Endodermal cell (in vitro differentiated cells): ENCODE measurements around the gene ZBTB47. TPM values are rescaled to one million over a fixed set of nuclear protein-coding genes. Genes with fewer than 3 reads are reported as not detected.

Experiments
- DNase-seq: peaks from one replicate; pipeline ENCODE4 v3.0.0-alpha.2; 2017
- H3K27ac ChIP-seq: 2 replicates; pipeline ENCODE4 v1.5.1; 2013; ENCODE audit warnings: mild to moderate bottlenecking, low read depth, low read length, moderate library complexity
- H3K27me3 ChIP-seq: 2 replicates; pipeline ENCODE4 v1.6.1; 2013; ENCODE audit warnings: mild to moderate bottlenecking, low read length, moderate library complexity; ENCODE audit not compliant: insufficient read depth, control insufficient read depth, poor library complexity, severe bottlenecking
- H3K36me3 ChIP-seq: 2 replicates; pipeline ENCODE4 v1.7.0; 2013; ENCODE audit warnings: mild to moderate bottlenecking, low read length, moderate library complexity; ENCODE audit not compliant: control insufficient read depth, insufficient read depth
- H3K4me1 ChIP-seq: one replicate; pipeline ENCODE4 v1.7.0; 2013; ENCODE audit warnings: low read length; ENCODE audit not compliant: control insufficient read depth, insufficient read depth
- H3K4me3 ChIP-seq: 2 replicates; pipeline ENCODE4 v1.5.1; 2013; ENCODE audit warnings: mild to moderate bottlenecking, low read length, moderate library complexity
- H3K9ac ChIP-seq: 2 replicates; pipeline ENCODE4 v1.6.1; 2013; ENCODE audit warnings: mild to moderate bottlenecking, low read length, moderate library complexity; ENCODE audit not compliant: poor library complexity, severe bottlenecking; ENCODE audit errors: extremely low read depth
- H3K9me3 ChIP-seq: 2 replicates; pipeline ENCODE4 v1.6.1; 2013; ENCODE audit warnings: mild to moderate bottlenecking, low read length, moderate library complexity; ENCODE audit not compliant: control insufficient read depth
- H3K27ac Mint-ChIP-seq: 2 replicates; pipeline ENCODE4 v1.8.0; 2020; ENCODE audit warnings: mixed read lengths
- H3K27me3 Mint-ChIP-seq: 2 replicates; pipeline ENCODE4 v1.8.0; 2021; ENCODE audit warnings: mild to moderate bottlenecking, mixed read lengths; ENCODE audit not compliant: insufficient read depth
- H3K36me3 Mint-ChIP-seq: 2 replicates; pipeline ENCODE4 v1.8.0; 2020; ENCODE audit warnings: low read depth, mixed read lengths
- H3K4me1 Mint-ChIP-seq: 2 replicates; pipeline ENCODE4 v1.8.0; 2020; ENCODE audit warnings: mixed read lengths
- H3K4me3 Mint-ChIP-seq: 2 replicates; pipeline ENCODE4 v1.8.0; 2020; ENCODE audit warnings: mild to moderate bottlenecking, moderate library complexity, mixed read lengths
- H3K9me3 Mint-ChIP-seq: 2 replicates; pipeline ENCODE4 v1.8.0; 2020; ENCODE audit warnings: mild to moderate bottlenecking, mixed read lengths
- WGBS, 2 experiments: methylation state at CpG; one replicate each; pipeline versions ENCODE4 v1.1.5 to v1.1.7; 2013; ENCODE audit warnings: missing lambda C conversion rate in 2 of 2, mixed read lengths in 1 of 2; ENCODE audit not compliant: insufficient coverage in 1 of 2, insufficient read length in 1 of 2; 5-methylcytosine and 5-hydroxymethylcytosine counted together
- total RNA-seq, 2 donors: library from RNA; stranded (reverse); fragmentation: NEBNext Ultra II Directional in 1 of 2; extraction: Animal tissue kit (Norgen Biotek cat#: 25700) in 1 of 2; gene quantifications; 2 replicates in 1 of 2; 3 replicates in 1 of 2; pipeline ENCODE4 v1.2.1, GENCODE V29; 2021
- TF ChIP-seq, protein P1 (sequence below): fragments of 200-600 bp; sonication (generic); conservative IDR thresholded peaks from 2 replicates; pipeline ENCODE4 v1.5.0; 2021; ENCODE audit warnings: antibody characterized with exemption, mild to moderate bottlenecking

The ZBTB47 gene
- total RNA-seq, 2 donors from 2014 or later, result 4.6 to 7.2 TPM

DNA sequence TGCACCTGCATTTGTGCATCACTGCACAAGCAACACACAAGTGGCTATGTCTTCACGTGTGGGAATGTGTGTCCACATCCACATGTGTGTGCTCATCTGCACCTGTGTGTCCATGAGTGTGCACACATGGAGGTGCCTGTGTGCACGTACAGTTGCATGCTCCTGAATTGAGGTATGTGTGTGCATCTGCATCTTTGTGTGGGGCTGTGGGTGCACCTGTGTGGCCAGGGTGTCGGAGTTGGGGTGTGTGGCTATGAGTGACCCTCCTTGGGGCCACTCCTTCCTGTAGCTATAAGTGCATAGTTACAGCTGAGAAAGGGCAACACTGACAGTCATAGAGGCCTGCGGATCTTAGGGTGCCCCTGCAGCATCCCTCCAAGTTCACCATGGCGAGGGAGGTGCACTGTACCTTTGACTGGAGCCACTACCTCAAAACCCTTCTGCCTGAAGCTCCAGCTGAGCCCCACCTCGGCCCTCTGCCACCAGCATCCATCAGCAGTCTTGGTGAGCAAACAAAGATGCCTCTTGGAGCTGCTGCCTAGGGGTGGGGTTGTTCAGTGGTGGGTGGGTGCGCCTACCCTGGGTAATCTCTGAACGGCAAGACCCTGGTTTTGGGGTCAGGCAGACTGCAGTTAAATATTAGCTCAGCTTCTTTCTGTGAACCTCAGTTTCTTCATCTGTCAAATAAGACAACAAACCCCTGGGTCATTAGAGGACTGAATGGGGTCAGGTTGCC lies 54.3 kb downstream of the ZBTB47 start:
- H3K4me3 ChIP-seq, result no peak overlapping the region
- 88 to 93% methylated on average over 4 to 8 of the region's 8 CpGs for WGBS, 2 experiments
- no peak overlapping the region for H3K27ac Mint-ChIP-seq
- H3K9me3 Mint-ChIP-seq, result no peaks in the 10 kb centered on the region
- no peaks in the 10 kb centered on the region for H3K4me1 Mint-ChIP-seq
- no peak overlapping the region for H3K4me3 Mint-ChIP-seq
- no peak overlapping the region for H3K9ac ChIP-seq
- no peaks in the 10 kb centered on the region for H3K9me3 ChIP-seq
- DNase-seq, result no peak
- no peaks in the 10 kb centered on the region for H3K36me3 ChIP-seq
- H3K4me1 ChIP-seq, result no peaks in the 10 kb centered on the region
- TF ChIP-seq, protein P1, sequence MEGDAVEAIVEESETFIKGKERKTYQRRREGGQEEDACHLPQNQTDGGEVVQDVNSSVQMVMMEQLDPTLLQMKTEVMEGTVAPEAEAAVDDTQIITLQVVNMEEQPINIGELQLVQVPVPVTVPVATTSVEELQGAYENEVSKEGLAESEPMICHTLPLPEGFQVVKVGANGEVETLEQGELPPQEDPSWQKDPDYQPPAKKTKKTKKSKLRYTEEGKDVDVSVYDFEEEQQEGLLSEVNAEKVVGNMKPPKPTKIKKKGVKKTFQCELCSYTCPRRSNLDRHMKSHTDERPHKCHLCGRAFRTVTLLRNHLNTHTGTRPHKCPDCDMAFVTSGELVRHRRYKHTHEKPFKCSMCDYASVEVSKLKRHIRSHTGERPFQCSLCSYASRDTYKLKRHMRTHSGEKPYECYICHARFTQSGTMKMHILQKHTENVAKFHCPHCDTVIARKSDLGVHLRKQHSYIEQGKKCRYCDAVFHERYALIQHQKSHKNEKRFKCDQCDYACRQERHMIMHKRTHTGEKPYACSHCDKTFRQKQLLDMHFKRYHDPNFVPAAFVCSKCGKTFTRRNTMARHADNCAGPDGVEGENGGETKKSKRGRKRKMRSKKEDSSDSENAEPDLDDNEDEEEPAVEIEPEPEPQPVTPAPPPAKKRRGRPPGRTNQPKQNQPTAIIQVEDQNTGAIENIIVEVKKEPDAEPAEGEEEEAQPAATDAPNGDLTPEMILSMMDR, result no peak
- H3K27ac ChIP-seq, result no peak overlapping the region
- H3K36me3 Mint-ChIP-seq, result no peaks in the 10 kb centered on the region
- no peaks in the 10 kb centered on the region for H3K27me3 ChIP-seq
- peaks cover 6% of the 10 kb centered on the region for H3K27me3 Mint-ChIP-seq

DNA sequence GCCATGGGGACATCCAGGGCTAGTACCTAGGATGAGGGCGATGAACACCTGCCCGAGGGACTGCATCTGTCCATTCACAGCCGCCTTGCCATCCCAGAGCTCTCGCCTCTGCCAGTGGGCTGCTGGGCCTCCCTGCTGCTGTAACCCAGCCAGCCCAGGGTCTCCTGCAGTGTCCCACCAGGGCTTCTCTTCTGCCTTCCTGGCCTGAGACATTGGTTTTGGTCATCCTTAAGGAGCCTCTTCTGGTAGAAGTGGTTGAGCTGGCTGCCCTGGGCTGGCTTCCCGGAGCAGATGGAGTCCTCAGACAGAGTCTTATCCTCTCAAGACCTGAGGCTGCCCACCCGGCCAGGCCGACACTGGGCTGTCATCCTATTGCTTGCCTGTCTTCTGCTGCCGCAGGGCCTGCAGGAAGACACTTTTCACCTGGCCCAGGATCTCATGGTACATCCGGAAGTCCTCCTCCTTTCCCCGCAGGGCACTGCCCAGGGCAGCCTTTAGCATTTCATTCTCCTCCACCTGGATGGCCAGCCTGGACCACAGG lies 55.2 kb downstream of the ZBTB47 start:
- Mint-ChIP-seq H3K36me3 (no peaks in the 10 kb centered on the region), H3K27me3 (peaks cover 3% of the 10 kb centered on the region), H3K4me1 (no peaks in the 10 kb centered on the region), H3K4me3 (no peak overlapping the region), H3K9me3 (no peaks in the 10 kb centered on the region), H3K27ac (no peak overlapping the region)
- Histone ChIP-seq H3K36me3 (no peaks in the 10 kb centered on the region), H3K9ac (no peak overlapping the region), H3K27me3 (no peaks in the 10 kb centered on the region), H3K27ac (no peak overlapping the region), H3K4me3 (no peak overlapping the region), H3K4me1 (no peaks in the 10 kb centered on the region), H3K9me3 (no peaks in the 10 kb centered on the region)
- TF ChIP-seq, protein P1, result no peak
- DNase-seq, result no peak
- WGBS, 2 experiments, result 89 to 97% methylated on average over 9 to 10 of the region's 10 CpGs

DNA sequence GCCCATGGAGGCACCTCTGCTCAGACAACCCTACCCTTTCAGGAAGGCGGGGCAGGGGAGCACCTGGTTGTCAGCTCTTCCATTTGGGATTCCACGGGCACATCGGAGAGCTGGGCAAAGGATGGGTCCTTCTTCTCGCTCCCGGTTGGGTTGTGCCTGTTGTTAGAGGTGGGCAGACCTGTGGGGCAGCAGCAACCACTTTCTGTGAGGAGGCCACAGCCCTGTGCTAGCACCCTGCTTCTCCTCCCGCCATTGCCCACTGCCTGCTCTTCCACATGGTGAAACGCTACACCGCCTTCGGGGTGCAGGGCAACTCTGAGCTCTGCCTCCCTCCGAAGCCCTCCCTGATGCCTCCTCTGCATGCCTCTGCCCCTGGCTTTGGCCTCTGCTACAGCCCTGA lies 56.1 kb downstream of the ZBTB47 start:
- Mint-ChIP-seq H3K36me3 (no peaks in the 10 kb centered on the region), H3K27me3 (peaks cover 2% of the 10 kb centered on the region), H3K27ac (no peak overlapping the region), H3K9me3 (no peaks in the 10 kb centered on the region), H3K4me1 (peaks cover 3% of the 10 kb centered on the region), H3K4me3 (no peak overlapping the region)
- no peak for DNase-seq
- Histone ChIP-seq H3K27me3 (no peaks in the 10 kb centered on the region), H3K36me3 (no peaks in the 10 kb centered on the region), H3K9me3 (no peaks in the 10 kb centered on the region), H3K4me1 (no peaks in the 10 kb centered on the region), H3K27ac (no peak overlapping the region), H3K9ac (no peak overlapping the region), H3K4me3 (no peak overlapping the region)
- TF ChIP-seq, protein P1, result no peak
- WGBS, 2 experiments, result 96 to 97% methylated on average over 6 to 10 of the region's 10 CpGs
